Spleen (tissue), 7 donors: ENCODE results near the gene SMCO4.

Experiments
- POLR2A ChIP-seq, 3 donors: fragments of 450-650 bp; IDR thresholded peaks; one replicate each; pipeline ENCODE4 v1.5.1; 2017; ENCODE audit warnings: antibody characterized with exemption in 3 of 3, mild to moderate bottlenecking in 1 of 3
- POLR2AphosphoS5 ChIP-seq, 3 donors: sonication (generic); formaldehyde crosslinking; IDR thresholded peaks; one replicate each; pipeline ENCODE4 v1.5.1; 2017; ENCODE audit warnings: antibody characterized with exemption in 3 of 3
- TF ChIP-seq, protein P1 (sequence below), 11 experiments: fragments of 200-600 bp in 7 of 11; fragments of 450-650 bp in 4 of 11; sonication (generic) in 4 of 11; IDR thresholded peaks in 8 of 11; conservative IDR thresholded peaks in 3 of 11; 1 replicate in 7 of 11; 2 replicates in 4 of 11; pipeline versions ENCODE4 v1.4.0 to v1.8.0; 2016 to 2021; ENCODE audit warnings: antibody characterized with exemption in 11 of 11, inconsistent platforms in 4 of 11, mild to moderate bottlenecking in 1 of 11
- donor health status: DM: no; HTN: no; CAD: no; lungs with moderate emphysema.
- donor health status: DM: no; HTN: no; CAD: no.
- donor health status: DM: no; HTN: no; CAD: no.

DNA sequence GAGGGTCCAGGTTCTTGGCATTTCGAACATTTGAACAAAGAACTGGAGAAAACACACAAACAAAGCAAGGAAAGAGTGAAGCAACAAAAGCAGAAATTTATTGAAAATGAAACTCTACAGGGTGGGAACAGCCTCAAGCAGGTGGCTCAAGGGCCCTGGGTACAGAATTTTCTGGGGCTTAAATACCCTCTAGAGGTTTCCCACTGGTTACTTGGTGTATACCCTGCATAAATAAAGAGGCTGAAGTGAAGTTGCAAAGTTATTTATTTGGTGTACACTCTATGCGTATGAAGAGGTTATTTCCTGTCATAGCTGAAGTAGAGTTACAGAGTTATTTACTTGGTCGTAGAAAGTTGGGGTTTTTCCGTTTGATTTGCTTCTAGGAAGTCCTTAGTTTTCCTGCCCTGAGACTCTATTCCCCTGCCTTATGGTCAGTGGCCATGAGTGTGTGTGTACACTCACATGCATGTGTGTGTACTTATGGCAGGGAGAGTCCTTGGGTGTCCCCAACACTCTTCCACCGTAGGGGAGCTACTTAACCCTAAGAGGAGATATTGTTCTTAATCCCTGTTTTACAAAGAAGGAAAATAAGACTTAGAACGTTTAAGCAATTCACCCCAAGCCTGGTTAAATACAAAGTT, 5.6 kb upstream of the SMCO4 start:
- TF ChIP-seq, protein P1, sequence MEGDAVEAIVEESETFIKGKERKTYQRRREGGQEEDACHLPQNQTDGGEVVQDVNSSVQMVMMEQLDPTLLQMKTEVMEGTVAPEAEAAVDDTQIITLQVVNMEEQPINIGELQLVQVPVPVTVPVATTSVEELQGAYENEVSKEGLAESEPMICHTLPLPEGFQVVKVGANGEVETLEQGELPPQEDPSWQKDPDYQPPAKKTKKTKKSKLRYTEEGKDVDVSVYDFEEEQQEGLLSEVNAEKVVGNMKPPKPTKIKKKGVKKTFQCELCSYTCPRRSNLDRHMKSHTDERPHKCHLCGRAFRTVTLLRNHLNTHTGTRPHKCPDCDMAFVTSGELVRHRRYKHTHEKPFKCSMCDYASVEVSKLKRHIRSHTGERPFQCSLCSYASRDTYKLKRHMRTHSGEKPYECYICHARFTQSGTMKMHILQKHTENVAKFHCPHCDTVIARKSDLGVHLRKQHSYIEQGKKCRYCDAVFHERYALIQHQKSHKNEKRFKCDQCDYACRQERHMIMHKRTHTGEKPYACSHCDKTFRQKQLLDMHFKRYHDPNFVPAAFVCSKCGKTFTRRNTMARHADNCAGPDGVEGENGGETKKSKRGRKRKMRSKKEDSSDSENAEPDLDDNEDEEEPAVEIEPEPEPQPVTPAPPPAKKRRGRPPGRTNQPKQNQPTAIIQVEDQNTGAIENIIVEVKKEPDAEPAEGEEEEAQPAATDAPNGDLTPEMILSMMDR (IDR thresholded peaks at IDR 0.05 in 8 of 11, conservative IDR thresholded peaks at IDR 0.05 in 3 of 11), result no peak
- no peak for TF ChIP-seq POLR2AphosphoS5 (IDR thresholded peaks at IDR 0.05)
- TF ChIP-seq POLR2A (IDR thresholded peaks at IDR 0.05), result no peak
